CD14-positive monocyte (primary cell): ENCODE measurements around the gene TAPT1. TPM values are rescaled to one million over a fixed set of nuclear protein-coding genes. Genes with fewer than 3 reads are reported as not detected.

Experiments used
- DNase-seq, 3 donors: peaks; one replicate each; pipeline ENCODE4 v3.0.0-alpha.2; 2011 to 2022
- H2AFZ ChIP-seq: 2 replicates; pipeline ENCODE4 v1.6.0; 2012; ENCODE audit warnings: mild to moderate bottlenecking, low read depth, low read length, inconsistent platforms; ENCODE audit not compliant: insufficient read depth, poor library complexity, severe bottlenecking
- H3K27ac ChIP-seq, 2 donors: 1 replicate in 1 of 2; 2 replicates in 1 of 2; pipeline ENCODE4 v1.5.1; 2012 to 2013; ENCODE audit warnings: low read length in 2 of 2, control low read depth in 1 of 2, inconsistent platforms in 1 of 2, low read depth in 1 of 2, mild to moderate bottlenecking in 1 of 2
- H3K27me3 ChIP-seq, 2 donors: one replicate each; pipeline versions ENCODE4 v1.6.0 to v1.6.1; 2011 to 2013; ENCODE audit warnings: low read length in 2 of 2; ENCODE audit not compliant: control insufficient read depth in 2 of 2, insufficient read depth in 2 of 2
- H3K36me3 ChIP-seq, 2 donors: replicated peaks in 1 of 2; 1 replicate in 1 of 2; 2 replicates in 1 of 2; pipeline versions ENCODE4 v1.5.1 to v1.6.1; 2012 to 2013; ENCODE audit warnings: low read length in 2 of 2, control low read depth in 1 of 2, inconsistent platforms in 1 of 2, mild to moderate bottlenecking in 1 of 2; ENCODE audit not compliant: insufficient read depth in 2 of 2, control insufficient read depth in 1 of 2
- H3K4me1 ChIP-seq, 2 donors: 1 replicate in 1 of 2; 2 replicates in 1 of 2; pipeline versions ENCODE4 v1.5.1 to v1.6.1; 2012 to 2013; ENCODE audit warnings: low read length in 2 of 2, control low read depth in 1 of 2, inconsistent platforms in 1 of 2, mild to moderate bottlenecking in 1 of 2, moderate library complexity in 1 of 2; ENCODE audit not compliant: insufficient read depth in 2 of 2, control insufficient read depth in 1 of 2
- H3K4me2 ChIP-seq: replicated peaks from 2 replicates; pipeline ENCODE3; 2012; ENCODE audit warnings: low read length, moderate library complexity, mild to moderate bottlenecking; ENCODE audit not compliant: poor library complexity, severe bottlenecking; ENCODE audit errors: extremely low read depth
- H3K4me3 ChIP-seq, 3 experiments: fragments of 200-600 bp in 1 of 3; sonication (generic) in 1 of 3; replicated peaks in 1 of 3; 1 replicate in 2 of 3; 2 replicates in 1 of 3; pipeline ENCODE4 v1.5.1; 2011 to 2013; ENCODE audit warnings: low read length in 3 of 3, mild to moderate bottlenecking in 3 of 3, control low read depth in 2 of 3, low read depth in 2 of 3, inconsistent platforms in 1 of 3, moderate library complexity in 1 of 3
- H3K79me2 ChIP-seq: 2 replicates; pipeline ENCODE4 v1.6.0; 2012; ENCODE audit warnings: mild to moderate bottlenecking, control low read depth, inconsistent platforms, low read length, moderate library complexity; ENCODE audit not compliant: insufficient read depth
- H3K9ac ChIP-seq: 2 replicates; pipeline ENCODE4 v1.6.0; 2017; ENCODE audit warnings: low read length, mild to moderate bottlenecking; ENCODE audit not compliant: insufficient read depth, poor library complexity, severe bottlenecking
- H3K9me3 ChIP-seq, 2 donors: replicated peaks in 1 of 2; 1 replicate in 1 of 2; 2 replicates in 1 of 2; pipeline versions ENCODE4 v1.5.1 to v1.6.1; 2012 to 2013; ENCODE audit warnings: low read length in 2 of 2, control low read depth in 1 of 2; ENCODE audit not compliant: control insufficient read depth in 1 of 2, insufficient read depth in 1 of 2
- H4K20me1 ChIP-seq: 2 replicates; pipeline ENCODE4 v1.6.0; 2012; ENCODE audit warnings: mild to moderate bottlenecking, low read length, control low read depth, moderate library complexity; ENCODE audit not compliant: insufficient read depth
- H3K27ac Mint-ChIP-seq, 7 donors: one replicate each; pipeline ENCODE4 v1.8.0; 2020; ENCODE audit warnings: mild to moderate bottlenecking in 7 of 7, mixed read lengths in 7 of 7, moderate library complexity in 6 of 7, inconsistent platforms in 2 of 7
- H3K27me3 Mint-ChIP-seq, 3 donors: one replicate each; pipeline ENCODE4 v1.8.0; 2021 to 2022; ENCODE audit warnings: low read depth in 3 of 3, mild to moderate bottlenecking in 3 of 3, mixed read lengths in 3 of 3, moderate library complexity in 3 of 3, inconsistent platforms in 1 of 3
- H3K36me3 Mint-ChIP-seq, 2 donors: one replicate each; pipeline ENCODE4 v1.8.0; 2020; ENCODE audit warnings: mixed read lengths in 2 of 2, inconsistent platforms in 1 of 2, mild to moderate bottlenecking in 1 of 2
- H3K4me1 Mint-ChIP-seq: one replicate; pipeline ENCODE4 v1.8.0; 2020; ENCODE audit warnings: mild to moderate bottlenecking, mixed read lengths
- H3K4me3 Mint-ChIP-seq, 2 donors: one replicate each; pipeline ENCODE4 v1.8.0; 2020; ENCODE audit warnings: mild to moderate bottlenecking in 2 of 2, mixed read lengths in 2 of 2, moderate library complexity in 1 of 2
- H3K9me3 Mint-ChIP-seq, 7 donors: one replicate each; pipeline ENCODE4 v1.8.0; 2020 to 2022; ENCODE audit warnings: mixed read lengths in 7 of 7, mild to moderate bottlenecking in 6 of 7, moderate library complexity in 6 of 7, inconsistent platforms in 2 of 7
- CTCF ChIP-seq: fragments of 200-600 bp; IDR thresholded peaks from one replicate; pipeline ENCODE4 v1.8.0; 2022; ENCODE audit warnings: antibody characterized with exemption, mild to moderate bottlenecking
- WGBS: methylation state at CpG from one replicate; pipeline ENCODE4 v1.1.5; 2013; ENCODE audit warnings: missing lambda C conversion rate; ENCODE audit not compliant: insufficient coverage; 5-methylcytosine and 5-hydroxymethylcytosine counted together
- intact Hi-C, 2 donors: fragments of 100-400 bp; cut with micrococcal nuclease; formaldehyde crosslinking; loops; one replicate each; pipeline versions ENCODE4 v1.15.0 to v1.15.1; 2023
- polyA plus RNA-seq, 3 donors: library from polyadenylated mRNA; depleted of rRNA in 1 of 3; unstranded in 2 of 3; stranded (reverse) in 1 of 3; fragments of 300-500 nt in 2 of 3; fragments of >200 nt in 1 of 3; fragmentation: Illumina TruSeq in 2 of 3; gene quantifications; 1 replicate in 2 of 3; 2 replicates in 1 of 3; pipeline ENCODE4 v1.2.3, GENCODE V29; 2012 to 2021

TAPT1 gene
- polyA plus RNA-seq, 3 donors: 15.2 to 18.4 (median 16.0) TPM

DNA sequence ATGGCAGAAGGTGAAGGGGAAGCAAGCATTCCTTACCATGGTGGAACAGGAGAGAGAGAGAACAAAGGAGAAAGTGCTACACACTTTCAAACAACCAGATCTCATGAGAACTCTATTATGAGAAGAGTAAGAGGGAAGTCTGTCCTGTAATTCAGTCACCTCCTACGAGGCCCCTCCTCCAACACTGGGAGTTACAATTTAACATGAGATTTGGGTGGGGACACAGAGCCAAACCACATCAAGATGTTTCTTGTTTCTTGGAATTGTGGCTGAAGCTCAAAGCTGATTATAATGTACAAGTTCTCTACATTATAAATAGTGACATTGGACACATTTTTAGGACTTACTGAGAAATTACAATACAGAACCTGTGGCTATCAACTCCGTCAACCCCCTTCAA is 29.5 kb upstream of the TAPT1 start:
- TF ChIP-seq CTCF: no peak
- Histone ChIP-seq H3K36me3 (peaks cover 0 to 17% of the 10 kb centered on the region in 2 donors), H3K4me1 (no peaks in the 10 kb centered on the region), H3K9ac (no peak overlapping the region), H3K9me3 (peaks cover 0 to 6% of the 10 kb centered on the region in 2 donors), H2AFZ (no peak overlapping the region), H3K79me2 (no peaks in the 10 kb centered on the region), H4K20me1 (no peaks in the 10 kb centered on the region), H3K27ac (no peak overlapping the region), H3K27me3 (no peaks in the 10 kb centered on the region), H3K4me2 (no peak overlapping the region), H3K4me3 (no peak overlapping the region)
- Mint-ChIP-seq H3K27me3 (peaks cover 0 to 1% (median 0%) of the 10 kb centered on the region in 3 donors), H3K9me3 (peaks cover 0 to 10% (median 6%) of the 10 kb centered on the region in 7 donors), H3K27ac (no peak overlapping the region), H3K36me3 (peaks cover 25 to 38% of the 10 kb centered on the region in 2 donors), H3K4me1 (peaks cover 9% of the 10 kb centered on the region), H3K4me3 (no peak overlapping the region)
- no CpG with 5 or more reads among the region's 2 CpGs for WGBS
- no peak for DNase-seq
- intact Hi-C loops: loop anchor here in 1 of 2 donors (10.0 kb wide), 1 partner anchor 51 kb away; no protein-coding TSS in a partner anchor

DNA sequence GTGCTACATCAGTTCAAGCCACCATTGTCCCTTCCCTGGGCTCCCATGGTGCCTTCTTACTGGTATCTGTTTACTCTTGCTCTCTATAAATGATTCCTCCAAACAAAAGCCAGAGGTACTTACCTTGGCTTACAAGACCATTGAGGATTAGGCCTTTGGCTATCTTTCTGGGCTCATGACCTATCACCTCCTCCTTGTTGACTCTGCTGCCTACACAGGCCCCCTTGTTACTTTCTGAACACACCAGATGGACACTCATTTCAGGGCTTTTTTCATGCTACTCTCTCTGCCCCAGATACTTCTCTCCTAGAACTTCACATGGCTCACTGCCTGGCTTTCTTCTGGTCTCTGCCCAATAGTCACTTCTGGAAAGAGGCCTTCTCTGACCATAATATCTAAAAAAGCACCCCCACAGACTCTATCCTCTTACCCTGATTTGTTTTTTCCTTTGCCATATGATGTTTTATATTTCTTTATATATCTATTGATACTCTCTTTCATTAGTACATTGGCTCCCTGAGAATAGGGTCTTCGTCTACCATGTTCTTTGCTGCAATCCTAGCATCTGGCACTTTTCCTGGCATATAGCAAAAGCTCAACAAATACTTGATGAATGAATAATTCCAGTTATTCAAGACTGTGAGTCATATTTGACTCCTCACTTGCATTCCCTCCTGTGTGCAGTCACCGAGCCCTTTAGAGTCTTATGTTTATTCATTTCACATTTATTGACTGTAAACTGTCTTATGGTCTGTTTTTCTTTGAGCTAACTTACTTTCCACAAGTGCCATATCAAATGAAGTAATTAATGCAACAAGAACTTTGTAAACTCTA is 27.1 kb upstream of the TAPT1 start:
- peaks cover 28 to 41% of the 10 kb centered on the region in 2 donors for H3K36me3 Mint-ChIP-seq
- H2AFZ ChIP-seq: no peak overlapping the region
- intact Hi-C loops: loop anchor here in 1 of 2 donors (10.0 kb wide), 1 partner anchor 49 kb away; no protein-coding TSS in a partner anchor
- no peak overlapping the region for H3K4me2 ChIP-seq
- H3K27me3 ChIP-seq: no peaks in the 10 kb centered on the region
- no peak overlapping the region for H3K4me3 ChIP-seq
- no peaks in the 10 kb centered on the region for H3K4me1 ChIP-seq
- no peak overlapping the region for H3K9ac ChIP-seq
- H3K9me3 Mint-ChIP-seq: peaks cover 0 to 10% (median 6%) of the 10 kb centered on the region in 7 donors
- H3K4me3 Mint-ChIP-seq: no peak overlapping the region
- no peaks in the 10 kb centered on the region for H4K20me1 ChIP-seq
- no peak overlapping the region for H3K27ac Mint-ChIP-seq
- H3K27ac ChIP-seq: no peak overlapping the region
- no peak for DNase-seq
- no CpG with 5 or more reads among the region's 2 CpGs for WGBS
- H3K4me1 Mint-ChIP-seq: peaks cover 6% of the 10 kb centered on the region
- peaks cover 0 to 1% (median 0%) of the 10 kb centered on the region in 3 donors for H3K27me3 Mint-ChIP-seq
- H3K79me2 ChIP-seq: no peaks in the 10 kb centered on the region
- H3K9me3 ChIP-seq: peaks cover 0 to 6% of the 10 kb centered on the region in 2 donors
- no peak for TF ChIP-seq CTCF
- H3K36me3 ChIP-seq: peaks cover 0 to 17% of the 10 kb centered on the region in 2 donors
